Measurements from ENCODE around the gene CYB5B. TPM values are rescaled to one million over a fixed set of nuclear protein-coding genes. Genes with fewer than 3 reads are reported as not detected.
"Not testable (repeated sequence)": the region's sequence is repeated elsewhere in the genome, so short reads cannot be mapped to it uniquely, and the experiment has no call there.

CYB5B gene
- total and polyA plus RNA-seq, 2 donors from 2014 or later, result 89.0 to 111 TPM

- no peak for TF ChIP-seq CTCF (IDR thresholded peaks at IDR 0.05; ENCODE audit: borderline replicate concordance, extremely low read depth, insufficient read depth)
- no peak overlapping the region for H3K4me3 ChIP-seq (ENCODE audit: low read length in 3 of 3)
- no peak for FAIRE-seq
Measured at GRCh38 chr16:69436896-69437295, 12.5 kb downstream of the CYB5B start.

GRCh38 chr16:69438465-69438864, 14.0 kb downstream of the CYB5B start:
- Histone ChIP-seq H3K27ac (ENCODE audit: low read depth in 2 of 2, low read length in 2 of 2) (no peak overlapping the region), H3K9ac (ENCODE audit: low read length in 3 of 3) (no peak overlapping the region), H3K4me3 (ENCODE audit: low read length in 3 of 3) (no peak overlapping the region), H3K9me3 (ENCODE audit: control insufficient read depth in 2 of 3, insufficient read depth in 1 of 3, low read length in 3 of 3) (no peaks in the 10 kb centered on the region), H3K36me3 (ENCODE audit: control insufficient read depth in 2 of 3, insufficient read depth in 3 of 3, low read length in 3 of 3) (peaks cover 2 to 6% (median 3%) of the 10 kb centered on the region in 3 donors), H3K4me1 (ENCODE audit: control insufficient read depth in 2 of 3, insufficient read depth in 2 of 3, low read depth in 1 of 3, low read length in 3 of 3) (peaks cover 0 to 12% (median 0%) of the 10 kb centered on the region in 3 donors), H3K27me3 (ENCODE audit: control insufficient read depth, insufficient read depth, low read length) (no peaks in the 10 kb centered on the region)
- TF ChIP-seq CTCF (IDR thresholded peaks at IDR 0.05; ENCODE audit: borderline replicate concordance, extremely low read depth, insufficient read depth), result no peak
- no peak for DNase-seq
- intact Hi-C loops (cut with DNase I), result no loop called here
- no peak for FAIRE-seq

More at GRCh38 chr16:69436896-69437295, 12.5 kb downstream of the CYB5B start:
- H3K27me3 ChIP-seq (ENCODE audit: control insufficient read depth, insufficient read depth, low read length), result no peaks in the 10 kb centered on the region
- no peaks in the 10 kb centered on the region for H3K9me3 ChIP-seq (ENCODE audit: control insufficient read depth in 2 of 3, insufficient read depth in 1 of 3, low read length in 3 of 3)
- intact Hi-C loops (cut with DNase I), result no loop called here
- H3K9ac ChIP-seq (ENCODE audit: low read length in 3 of 3), result no peak overlapping the region
- H3K27ac ChIP-seq (ENCODE audit: low read depth in 2 of 2, low read length in 2 of 2), result no peak overlapping the region
- H3K36me3 ChIP-seq (ENCODE audit: control insufficient read depth in 2 of 3, insufficient read depth in 3 of 3, low read length in 3 of 3), result peaks cover 0 to 10% (median 6%) of the 10 kb centered on the region in 3 donors
- no peak for DNase-seq
- H3K4me1 ChIP-seq (ENCODE audit: control insufficient read depth in 2 of 3, insufficient read depth in 2 of 3, low read depth in 1 of 3, low read length in 3 of 3), result peaks cover 0 to 12% (median 0%) of the 10 kb centered on the region in 3 donors

GRCh38 chr16:69440250-69440649, 15.8 kb downstream of the CYB5B start:
- no peak overlapping the region for H3K9ac ChIP-seq (ENCODE audit: low read length in 3 of 3)
- peaks cover 0 to 16% (median 2%) of the 10 kb centered on the region in 3 donors for H3K4me1 ChIP-seq (ENCODE audit: control insufficient read depth in 2 of 3, insufficient read depth in 2 of 3, low read depth in 1 of 3, low read length in 3 of 3)
- H3K9me3 ChIP-seq (ENCODE audit: control insufficient read depth in 2 of 3, insufficient read depth in 1 of 3, low read length in 3 of 3), result no peaks in the 10 kb centered on the region
- intact Hi-C loops (cut with DNase I), result no loop called here
- H3K27ac ChIP-seq (ENCODE audit: low read depth in 2 of 2, low read length in 2 of 2), result no peak overlapping the region
- DNase-seq, result no peak
- no peak for FAIRE-seq
- H3K4me3 ChIP-seq (ENCODE audit: low read length in 3 of 3), result no peak overlapping the region
- no peak for TF ChIP-seq CTCF (IDR thresholded peaks at IDR 0.05; ENCODE audit: borderline replicate concordance, extremely low read depth, insufficient read depth)
- no peaks in the 10 kb centered on the region for H3K27me3 ChIP-seq (ENCODE audit: control insufficient read depth, insufficient read depth, low read length)
- H3K36me3 ChIP-seq (ENCODE audit: control insufficient read depth in 2 of 3, insufficient read depth in 3 of 3, low read length in 3 of 3), result peaks cover 0 to 2% (median 0%) of the 10 kb centered on the region in 3 donors

DNA sequence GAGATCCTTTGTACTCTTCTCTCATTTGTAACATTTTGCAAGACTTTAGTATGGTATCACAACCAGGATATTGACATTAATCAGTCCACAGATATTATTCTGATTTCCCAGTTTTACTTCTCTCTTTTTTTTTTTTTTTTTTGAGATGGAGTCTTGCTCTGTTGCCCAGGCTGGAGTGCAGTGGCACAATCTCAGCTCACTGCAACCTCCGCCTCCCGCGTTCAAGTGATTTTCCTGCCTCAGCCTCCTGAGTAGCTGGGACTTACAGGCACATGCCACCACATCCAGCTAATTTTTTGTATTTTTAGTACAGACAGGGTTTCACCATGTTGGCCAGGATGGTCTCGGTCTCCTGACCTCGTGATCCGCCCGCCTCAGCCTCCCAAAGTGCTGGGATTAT, 16.6 kb downstream of the CYB5B start:
- not testable (repeated sequence) for FAIRE-seq, DNase-seq
- peaks cover 0 to 16% (median 2%) of the 10 kb centered on the region in 3 donors for H3K4me1 ChIP-seq (ENCODE audit: control insufficient read depth in 2 of 3, insufficient read depth in 2 of 3, low read depth in 1 of 3, low read length in 3 of 3)

More for the DNA sequence above, 16.6 kb downstream of the CYB5B start:
- H3K4me3 ChIP-seq (ENCODE audit: low read length in 3 of 3); H3K9me3 ChIP-seq (ENCODE audit: control insufficient read depth in 2 of 3, insufficient read depth in 1 of 3, low read length in 3 of 3); H3K27ac ChIP-seq (ENCODE audit: low read depth in 2 of 2, low read length in 2 of 2); H3K27me3 ChIP-seq (ENCODE audit: control insufficient read depth, insufficient read depth, low read length); H3K36me3 ChIP-seq (ENCODE audit: control insufficient read depth in 2 of 3, insufficient read depth in 3 of 3, low read length in 3 of 3); intact Hi-C loops (cut with DNase I); H3K9ac ChIP-seq (ENCODE audit: low read length in 3 of 3): not testable (repeated sequence)
